ENCODE results near the gene PANK4. TPM values are rescaled to one million over a fixed set of nuclear protein-coding genes. Genes with fewer than 3 reads are reported as not detected.

PANK4 gene
- total RNA-seq, 6 donors from 2014 or later, result 20.7 to 123 (median 36.9) TPM

GRCh38 chr1:2530513-2531361 lies 4.3 kb upstream of the PANK4 start:
- Histone ChIP-seq H3K27me3 (peaks cover 0 to 34% (median 15%) of the 10 kb centered on the region in 4 donors), H3K4me3 (peak overlapping the region in 3 of 4 donors; percentile 40 to 48 (median 46)), H3K27ac (peak overlapping the region in 3 of 4 donors; percentile 36 to 58 (median 50)), H3K36me3 (no peaks in the 10 kb centered on the region), H3K4me1 (peaks cover 37 to 64% (median 56%) of the 10 kb centered on the region in 4 donors), H3K9me3 (no peaks in the 10 kb centered on the region)
- peak; percentile 65 to 77 for DNase-seq
- TF ChIP-seq POLR2AphosphoS5 (IDR thresholded peaks at IDR 0.05) (peak in 1 of 2 donors; percentile 10), CTCF (IDR thresholded peaks at IDR 0.05) (no peak)
- ATAC-seq (ENCODE audit: low FRiP score in 2 of 2), result no peak
- whole genome bisulfite sequencing, 2 donors, result 13 to 40% methylated on average over 4 to 26 of the region's 30 CpGs

GRCh38 chr1:2529784-2530512 lies 3.6 kb upstream of the PANK4 start, which contains the start of gene HES5:
Gene HES5 (minus strand): TSS chr1:2530263. CDS start chr1:2530164, 99 bp downstream.
- Histone ChIP-seq H3K36me3 (no peaks in the 10 kb centered on the region), H3K4me1 (peaks cover 44 to 64% (median 56%) of the 10 kb centered on the region in 4 donors), H3K27me3 (peaks cover 0 to 34% (median 15%) of the 10 kb centered on the region in 4 donors), H3K4me3 (peak within 1 kb of the TSS in 3 of 4 donors; percentile 40 to 48 (median 46)), H3K9me3 (no peaks in the 10 kb centered on the region), H3K27ac (peak within 1 kb of the TSS in 3 of 4 donors; percentile 36 to 58 (median 50))
- peak in 1 of 2 donors; percentile 85 for DNase-seq
- no peak for ATAC-seq (ENCODE audit: low FRiP score in 2 of 2)
- 0 to 3% methylated on average over 3 to 19 of the region's 91 CpGs for WGBS, 2 donors
- TF ChIP-seq POLR2AphosphoS5 (IDR thresholded peaks at IDR 0.05), result no peak

GRCh38 chr1:2528966-2529783 lies 2.8 kb upstream of the PANK4 start:
- Histone ChIP-seq H3K9me3 (no peaks in the 10 kb centered on the region), H3K4me3 (peak overlapping the region in 3 of 4 donors; percentile 40 to 48 (median 46)), H3K36me3 (no peaks in the 10 kb centered on the region), H3K27ac (peak overlapping the region in 3 of 4 donors; percentile 17 to 58 (median 34)), H3K27me3 (peaks cover 0 to 34% (median 15%) of the 10 kb centered on the region in 4 donors), H3K4me1 (peaks cover 51 to 66% (median 57%) of the 10 kb centered on the region in 4 donors)
- peak in 2 of 6 experiments; percentile 33 to 39 for TF ChIP-seq CTCF (IDR thresholded peaks at IDR 0.05)
- no peak for TF ChIP-seq EP300 (IDR thresholded peaks at IDR 0.05)
- no peak for TF ChIP-seq POLR2A (IDR thresholded peaks at IDR 0.05)
- no peak for TF ChIP-seq POLR2AphosphoS5 (IDR thresholded peaks at IDR 0.05)
- peak; percentile 46 to 91 for DNase-seq
- ATAC-seq (ENCODE audit: low FRiP score in 2 of 2), result no peak
- 13% methylated on average over 28 of the region's 84 CpGs; no CpG with 5 or more reads in 1 of the 2 donors for WGBS, 2 donors

GRCh38 chr1:2528611-2528965 lies 2.2 kb upstream of the PANK4 start:
- H3K27ac ChIP-seq, result peak overlapping the region in 2 of 4 donors; percentile 17 to 28
- no peaks in the 10 kb centered on the region for H3K36me3 ChIP-seq
- H3K9me3 ChIP-seq, result no peaks in the 10 kb centered on the region
- H3K4me3 ChIP-seq, result no peak overlapping the region
- 67 to 74% methylated on average over 2 to 10 of the region's 10 CpGs for WGBS, 2 donors
- DNase-seq, result peak in 1 of 2 donors; percentile 23
- H3K27me3 ChIP-seq, result peaks cover 0 to 34% (median 15%) of the 10 kb centered on the region in 4 donors
- no peak for TF ChIP-seq POLR2A (IDR thresholded peaks at IDR 0.05)
- no peak for TF ChIP-seq POLR2AphosphoS5 (IDR thresholded peaks at IDR 0.05)
- no peak for TF ChIP-seq CTCF (IDR thresholded peaks at IDR 0.05)
- TF ChIP-seq EP300 (IDR thresholded peaks at IDR 0.05), result no peak
- peaks cover 57 to 71% (median 63%) of the 10 kb centered on the region in 4 donors for H3K4me1 ChIP-seq
- ATAC-seq (ENCODE audit: low FRiP score in 2 of 2), result no peak
